HepG2 (cell line): ENCODE measurements around the gene HAPLN2. TPM values are rescaled to one million over a fixed set of nuclear protein-coding genes. Genes with fewer than 3 reads are reported as not detected.

Experiments
- ADNP ChIP-seq: sonication (generic); formaldehyde crosslinking; IDR thresholded peaks from 2 replicates; pipeline ENCODE4 v1.4.0; 2020; ENCODE audit warnings: missing genetic modification reagents
- E2F2 ChIP-seq: sonication (generic); formaldehyde crosslinking; IDR thresholded peaks from 2 replicates; pipeline ENCODE4 v1.4.0; 2020; ENCODE audit warnings: missing genetic modification reagents, borderline replicate concordance
- FOXO1 ChIP-seq: sonication (generic); formaldehyde crosslinking; IDR thresholded peaks from 2 replicates; pipeline ENCODE4 v1.4.0; 2020; ENCODE audit warnings: missing genetic modification reagents
- HNRNPK ChIP-seq: fragments of 200-400 bp; formaldehyde crosslinking; IDR thresholded peaks from 2 replicates; pipeline ENCODE4 v1.6.1; 2018; ENCODE audit warnings: low read length, low read depth, moderate library complexity, mild to moderate bottlenecking; ENCODE audit not compliant: poor library complexity, severe bottlenecking
- RXRB ChIP-seq: IDR thresholded peaks from 2 replicates; pipeline ENCODE4 v1.6.1; 2016; ENCODE audit warnings: borderline replicate concordance, missing genetic modification reagents, missing compliant biosample characterization
- XRCC5 ChIP-seq: fragments of 200-400 bp; formaldehyde crosslinking; optimal IDR thresholded peaks from 2 replicates; pipeline ENCODE3; 2017; ENCODE audit warnings: mild to moderate bottlenecking, low read length
- ZBTB7A ChIP-seq: sonication (generic); formaldehyde crosslinking; IDR thresholded peaks from 2 replicates; pipeline ENCODE4 v1.8.0; 2022; ENCODE audit warnings: mild to moderate bottlenecking, missing genetic modification reagents
- ZFP41 ChIP-seq: sonication (generic); formaldehyde crosslinking; IDR thresholded peaks from 2 replicates; pipeline ENCODE4 v1.4.0; 2020; ENCODE audit warnings: mild to moderate bottlenecking, missing genetic modification reagents, borderline replicate concordance
- polyA plus RNA-seq, 8 experiments: library from polyadenylated mRNA; depleted of rRNA in 3 of 8; stranded (reverse) in 7 of 8; unstranded in 1 of 8; fragments of >200 nt; fragmentation: Illumina TruSeq in 4 of 8; extraction: Trizol in 4 of 8; gene quantifications; 2 replicates each; pipeline versions ENCODE4 v1.2.1 to v1.2.3, GENCODE V29; 2011 to 2016; ENCODE audit warnings: low read depth in 4 of 8, missing spikeins in 1 of 8, mixed read lengths in 1 of 8; ENCODE audit not compliant: insufficient read depth in 1 of 8
- total RNA-seq, 5 experiments: library from RNA; depleted of rRNA; stranded (reverse); fragments of >200 nt; fragmentation: Illumina TruSeq; extraction: Trizol; gene quantifications; 2 replicates each; pipeline ENCODE4 v1.2.3, GENCODE V29; 2016; ENCODE audit warnings: low read depth in 1 of 5
- TF ChIP-seq, protein P1 (sequence below): sonication (generic); formaldehyde crosslinking; IDR thresholded peaks from 2 replicates; pipeline ENCODE4 v1.4.0; 2020; ENCODE audit warnings: missing genetic modification reagents, mild to moderate bottlenecking, borderline replicate concordance
- TF ChIP-seq, protein P2 (sequence below): sonication (generic); formaldehyde crosslinking; IDR thresholded peaks from 2 replicates; pipeline ENCODE4 v1.4.0; 2020; ENCODE audit warnings: missing genetic modification reagents

HAPLN2 gene
- total and polyA plus RNA-seq, 2 of the 13 experiments (the other 11 are each of a cell fraction or from before 2014, with no cell fraction given), result not detected

DNA sequence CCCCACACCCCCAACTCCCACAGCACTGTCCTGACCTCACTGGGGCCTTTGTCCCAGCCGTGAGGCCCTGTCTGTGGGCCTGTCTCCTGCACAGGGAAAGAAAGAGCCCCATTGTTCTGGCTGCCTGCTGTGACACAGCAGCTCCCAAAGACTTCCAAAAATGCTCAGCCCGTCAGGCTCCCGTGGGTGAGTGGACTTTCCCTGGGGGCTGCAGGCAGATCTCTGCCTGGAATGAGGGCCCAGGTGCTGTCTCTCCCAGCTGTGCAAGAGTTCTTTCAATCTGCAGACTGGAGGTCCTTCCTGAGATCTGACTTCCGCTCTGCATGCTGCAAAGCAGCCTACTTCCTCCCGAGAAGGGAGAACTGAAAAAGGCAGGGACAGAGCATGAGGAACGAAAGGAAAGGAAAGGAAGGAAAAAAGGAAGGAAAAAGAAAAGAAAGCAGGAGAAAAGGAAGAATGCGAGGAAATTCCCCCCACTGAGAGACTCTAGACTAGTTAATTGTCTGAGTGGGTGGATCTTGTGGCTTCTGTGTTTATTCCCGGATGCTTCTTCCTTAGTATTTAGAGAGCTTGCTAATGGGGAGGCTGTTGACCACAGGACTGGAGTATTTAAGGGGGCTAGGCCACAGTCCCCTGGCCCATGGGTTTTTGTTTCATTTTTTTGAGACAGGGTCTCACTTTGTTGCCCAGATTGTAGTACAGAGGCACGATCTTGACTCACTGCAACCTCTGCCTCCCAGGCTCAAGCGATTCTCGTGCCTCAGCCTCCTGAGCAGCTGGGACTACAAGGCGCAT lies 43.0 kb downstream of the HAPLN2 start (continued):
- TF ChIP-seq, protein P1, sequence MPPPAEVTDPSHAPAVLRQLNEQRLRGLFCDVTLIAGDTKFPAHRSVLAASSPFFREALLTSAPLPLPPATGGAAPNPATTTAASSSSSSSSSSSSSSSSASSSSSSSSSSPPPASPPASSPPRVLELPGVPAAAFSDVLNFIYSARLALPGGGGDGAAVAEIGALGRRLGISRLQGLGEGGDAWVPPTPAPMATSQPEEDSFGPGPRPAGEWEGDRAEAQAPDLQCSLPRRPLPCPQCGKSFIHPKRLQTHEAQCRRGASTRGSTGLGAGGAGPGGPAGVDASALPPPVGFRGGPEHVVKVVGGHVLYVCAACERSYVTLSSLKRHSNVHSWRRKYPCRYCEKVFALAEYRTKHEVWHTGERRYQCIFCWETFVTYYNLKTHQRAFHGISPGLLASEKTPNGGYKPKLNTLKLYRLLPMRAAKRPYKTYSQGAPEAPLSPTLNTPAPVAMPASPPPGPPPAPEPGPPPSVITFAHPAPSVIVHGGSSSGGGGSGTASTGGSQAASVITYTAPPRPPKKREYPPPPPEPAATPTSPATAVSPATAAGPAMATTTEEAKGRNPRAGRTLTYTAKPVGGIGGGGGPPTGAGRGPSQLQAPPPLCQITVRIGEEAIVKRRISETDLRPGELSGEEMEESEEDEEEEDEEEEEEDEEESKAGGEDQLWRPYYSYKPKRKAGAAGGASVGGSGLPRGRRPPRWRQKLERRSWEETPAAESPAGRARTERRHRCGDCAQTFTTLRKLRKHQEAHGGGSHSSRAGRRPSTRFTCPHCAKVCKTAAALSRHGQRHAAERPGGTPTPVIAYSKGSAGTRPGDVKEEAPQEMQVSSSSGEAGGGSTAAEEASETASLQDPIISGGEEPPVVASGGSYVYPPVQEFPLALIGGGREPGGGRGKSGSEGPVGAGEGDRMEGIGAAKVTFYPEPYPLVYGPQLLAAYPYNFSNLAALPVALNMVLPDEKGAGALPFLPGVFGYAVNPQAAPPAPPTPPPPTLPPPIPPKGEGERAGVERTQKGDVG (CRISPR knock-in tag), result no peak
- TF ChIP-seq, protein P2, sequence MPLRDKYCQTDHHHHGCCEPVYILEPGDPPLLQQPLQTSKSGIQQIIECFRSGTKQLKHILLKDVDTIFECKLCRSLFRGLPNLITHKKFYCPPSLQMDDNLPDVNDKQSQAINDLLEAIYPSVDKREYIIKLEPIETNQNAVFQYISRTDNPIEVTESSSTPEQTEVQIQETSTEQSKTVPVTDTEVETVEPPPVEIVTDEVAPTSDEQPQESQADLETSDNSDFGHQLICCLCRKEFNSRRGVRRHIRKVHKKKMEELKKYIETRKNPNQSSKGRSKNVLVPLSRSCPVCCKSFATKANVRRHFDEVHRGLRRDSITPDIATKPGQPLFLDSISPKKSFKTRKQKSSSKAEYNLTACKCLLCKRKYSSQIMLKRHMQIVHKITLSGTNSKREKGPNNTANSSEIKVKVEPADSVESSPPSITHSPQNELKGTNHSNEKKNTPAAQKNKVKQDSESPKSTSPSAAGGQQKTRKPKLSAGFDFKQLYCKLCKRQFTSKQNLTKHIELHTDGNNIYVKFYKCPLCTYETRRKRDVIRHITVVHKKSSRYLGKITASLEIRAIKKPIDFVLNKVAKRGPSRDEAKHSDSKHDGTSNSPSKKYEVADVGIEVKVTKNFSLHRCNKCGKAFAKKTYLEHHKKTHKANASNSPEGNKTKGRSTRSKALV (CRISPR knock-in tag), result no peak
- peak; percentile 42; the same call in 1 of the 2 replicates for TF ChIP-seq RXRB (CRISPR knock-in tag)
- no peak for TF ChIP-seq E2F2 (CRISPR knock-in tag)
- no peak for TF ChIP-seq ZFP41 (CRISPR knock-in tag)
- TF ChIP-seq FOXO1, result no peak
- no peak for TF ChIP-seq ZBTB7A (CRISPR knock-in tag)
- TF ChIP-seq XRCC5, result peak; percentile 23
- TF ChIP-seq HNRNPK, result peak; percentile 1
- TF ChIP-seq ADNP (CRISPR knock-in tag), result peak; percentile 74
